ENCODE measurements around the gene HTATSF1.

Gene HTATSF1

GRCh38 chrX:136496764-136497555 is 432 bp upstream of the HTATSF1 start:
- DNase-seq = peak; percentile 87

- DNase-seq = no peak
Measured at GRCh38 chrX:136519069-136519468, 21.7 kb downstream of the HTATSF1 start.

DNA sequence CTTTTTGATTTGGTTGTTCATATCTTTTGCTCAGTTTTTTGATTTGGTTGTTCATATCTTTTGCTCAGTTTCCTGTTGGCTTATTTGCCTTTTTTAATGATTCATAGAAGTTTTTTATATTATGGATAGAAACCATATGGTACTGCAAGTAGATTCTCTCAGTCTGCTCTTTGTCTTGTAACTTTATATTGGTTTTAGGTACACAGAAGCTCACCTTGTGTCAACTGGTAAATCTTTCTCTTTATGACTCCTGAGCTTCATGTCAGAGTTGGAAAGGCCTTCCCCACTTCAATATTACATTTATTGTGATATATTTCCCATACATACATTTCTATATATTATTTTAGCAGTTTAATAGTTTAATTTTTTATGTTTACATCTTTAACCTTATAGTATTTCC is 26.4 kb downstream of the HTATSF1 start:
- DNase-seq = no peak

DNA sequence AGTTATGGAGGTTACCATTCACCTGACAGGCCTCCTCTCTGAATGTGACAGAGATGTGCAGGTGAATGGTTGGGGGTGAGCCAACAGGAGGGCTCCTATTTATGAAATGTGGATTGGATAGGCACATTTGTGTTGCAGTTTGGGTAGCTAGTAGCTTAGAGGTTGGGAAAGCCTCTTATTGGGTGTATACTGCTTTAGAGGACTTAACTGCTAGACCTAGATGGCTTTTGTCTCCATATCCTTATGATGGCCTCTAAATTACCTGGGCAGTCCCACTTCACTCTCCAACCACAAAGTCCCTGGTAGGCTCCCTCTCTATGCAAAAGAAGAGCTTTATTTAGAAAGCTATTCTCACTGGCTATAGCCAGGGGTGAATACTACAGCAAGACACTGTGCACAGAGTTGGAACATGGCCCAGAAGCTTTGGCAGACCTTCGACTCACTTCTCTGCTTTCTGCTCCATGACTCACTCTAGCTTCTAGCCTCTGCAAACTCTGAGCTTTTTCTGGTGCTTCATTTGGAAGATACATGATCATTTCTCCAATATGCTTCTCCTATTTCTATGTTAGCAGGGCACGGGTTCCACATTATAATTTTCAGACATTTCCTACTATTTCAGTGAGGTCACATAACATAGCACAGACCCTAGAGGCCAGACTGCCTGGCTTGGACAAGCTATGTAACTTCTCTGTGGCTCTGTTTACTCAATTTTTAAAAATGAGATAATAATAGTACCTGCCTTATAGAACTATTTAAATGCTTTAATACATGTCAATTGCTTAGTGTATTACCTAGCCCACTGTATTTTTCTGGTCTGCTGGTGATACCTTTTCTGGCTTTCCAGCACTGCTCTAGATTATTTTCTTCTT is 28.6 kb downstream of the HTATSF1 start:
- peak; percentile 36 for DNase-seq

GRCh38 chrX:136528645-136529315 is 31.4 kb downstream of the HTATSF1 start:
- no peak for DNase-seq

GRCh38 chrX:136529795-136530194 is 32.4 kb downstream of the HTATSF1 start:
- DNase-seq = no peak

DNA sequence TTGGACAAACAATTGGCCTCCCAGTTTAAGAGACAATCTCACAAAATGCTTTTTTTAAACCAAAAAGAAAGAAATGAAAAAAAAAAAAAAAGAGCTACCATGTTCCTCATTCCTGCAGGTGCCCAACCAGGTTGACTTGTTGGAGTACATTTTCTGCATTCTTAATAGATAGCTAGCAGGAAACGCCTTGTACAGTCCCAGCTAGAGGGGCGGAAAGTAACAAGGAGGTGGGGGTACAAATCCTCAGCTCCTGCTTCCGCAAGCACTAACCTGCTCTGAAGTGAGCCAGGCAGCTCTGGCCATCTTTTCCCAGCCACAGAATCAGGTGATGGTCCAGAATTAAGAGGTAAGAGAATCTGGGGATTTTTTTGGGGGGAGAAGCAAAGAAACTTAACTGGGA is 34.6 kb downstream of the HTATSF1 start, which contains the start of gene VGLL1:
Gene VGLL1 (plus strand): TSS at position 265 of the 400 bp plus-strand sequence. CDS start 3,806 bp downstream, outside the sequence.
- no peak for DNase-seq

- DNase-seq = no peak
Measured at GRCh38 chrX:136534131-136534530, 36.7 kb downstream of the HTATSF1 start.

GRCh38 chrX:136538811-136539210 is 41.4 kb downstream of the HTATSF1 start:
- no peak for DNase-seq

DNA sequence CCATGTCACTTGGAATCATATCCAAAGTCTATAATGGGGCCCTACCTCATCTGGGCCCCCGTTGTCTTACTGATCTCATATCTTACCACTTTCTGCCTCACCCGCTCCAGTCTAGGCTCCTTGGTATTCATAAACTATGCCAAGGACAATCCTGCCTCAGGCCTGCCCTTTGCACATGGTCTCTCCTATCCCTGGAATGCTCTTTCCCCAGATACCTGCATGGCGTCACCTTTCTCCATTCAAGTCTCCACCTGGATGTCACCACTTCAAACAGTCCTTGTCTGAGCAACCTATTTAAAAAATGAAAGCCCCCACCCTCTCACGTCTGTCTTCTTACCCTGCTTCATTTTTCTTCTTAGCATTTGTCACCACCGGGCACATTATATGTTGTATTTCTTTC is 42.8 kb downstream of the HTATSF1 start:
- DNase-seq = no peak

- DNase-seq = no peak
Measured at GRCh38 chrX:136541294-136541693, 43.9 kb downstream of the HTATSF1 start.

DNA sequence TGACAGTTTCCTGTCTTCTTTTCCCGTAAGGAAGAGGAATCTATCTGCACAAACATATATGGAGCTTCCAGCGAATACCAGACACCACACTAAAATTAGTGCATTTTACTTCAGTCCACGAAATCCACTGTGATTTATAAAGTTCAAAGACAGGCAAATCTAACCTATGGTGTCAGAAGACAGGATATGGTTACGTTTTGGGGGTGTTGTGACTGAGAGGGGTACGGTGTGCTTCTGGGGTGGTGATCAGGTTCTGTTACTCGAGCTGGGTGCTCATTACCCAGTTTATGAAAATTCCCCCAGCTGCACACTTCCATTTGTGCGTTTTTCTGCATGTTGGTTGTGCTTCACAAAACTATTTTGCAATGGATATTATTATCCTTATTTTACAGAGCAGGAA is 44.9 kb downstream of the HTATSF1 start:
- no peak for DNase-seq

DNA sequence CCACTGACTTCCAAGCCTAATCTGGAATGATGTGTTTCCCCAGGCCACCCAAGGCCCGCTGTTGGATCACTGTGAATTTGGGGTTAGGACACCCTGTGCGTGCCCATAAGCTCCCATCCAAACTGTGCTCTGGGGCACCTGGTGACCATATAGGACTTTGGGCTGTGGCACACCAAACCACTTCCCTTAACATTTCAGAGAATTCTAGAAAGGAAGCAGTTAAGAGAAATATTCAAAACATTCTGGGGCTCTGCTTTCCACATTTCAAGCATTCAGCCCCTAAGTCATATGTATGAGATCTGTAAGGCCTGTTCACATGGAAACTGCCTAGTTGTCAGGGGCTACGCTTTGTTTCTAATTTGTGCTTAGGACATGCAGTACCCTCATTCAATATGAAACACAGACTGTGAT is 49.0 kb downstream of the HTATSF1 start:
- no peak for DNase-seq

- no peak for DNase-seq
Measured at GRCh38 chrX:136549226-136549625, 51.8 kb downstream of the HTATSF1 start.

DNA sequence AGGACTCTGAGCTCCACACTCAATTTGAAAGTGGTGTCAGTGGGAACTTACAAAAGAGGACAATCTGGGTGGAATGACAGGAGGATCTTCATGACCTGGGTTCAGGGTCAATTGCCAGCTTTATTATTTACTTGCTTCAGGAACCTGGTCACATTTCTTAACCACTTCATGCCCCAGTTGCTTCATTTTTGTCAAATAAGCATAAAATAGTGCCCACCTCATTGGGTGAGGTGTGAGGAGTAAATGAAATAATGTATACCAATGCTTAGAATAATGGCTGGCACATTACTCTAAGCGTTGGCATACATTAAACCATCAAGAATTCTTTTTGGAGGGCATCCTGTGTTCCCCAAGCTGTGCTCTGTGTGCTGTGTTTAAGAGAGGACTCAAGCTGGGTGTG is 54.0 kb downstream of the HTATSF1 start:
- DNase-seq = no peak

GRCh38 chrX:136555694-136556093 is 58.3 kb downstream of the HTATSF1 start:
- no peak for DNase-seq

Data from NCI-H1092 (cell line).